Transverse colon (tissue), 4 donors: Measurements from ENCODE around the gene TGFBI.

Source experiments
- POLR2AphosphoS5 ChIP-seq, 3 donors: sonication (generic); formaldehyde crosslinking; IDR thresholded peaks; one replicate each; pipeline ENCODE4 v1.6.1; 2016; ENCODE audit warnings: antibody characterized with exemption in 3 of 3
- TF ChIP-seq, protein P1 (sequence below), 5 experiments: fragments of 200-600 bp in 3 of 5; fragments of 450-650 bp in 2 of 5; sonication (generic) in 3 of 5; IDR thresholded peaks; 1 replicate in 2 of 5; 2 replicates in 3 of 5; pipeline ENCODE4 v1.5.1; 2016 to 2017; ENCODE audit warnings: antibody characterized with exemption in 5 of 5, inconsistent platforms in 3 of 5, mild to moderate bottlenecking in 2 of 5, moderate library complexity in 1 of 5

DNA sequence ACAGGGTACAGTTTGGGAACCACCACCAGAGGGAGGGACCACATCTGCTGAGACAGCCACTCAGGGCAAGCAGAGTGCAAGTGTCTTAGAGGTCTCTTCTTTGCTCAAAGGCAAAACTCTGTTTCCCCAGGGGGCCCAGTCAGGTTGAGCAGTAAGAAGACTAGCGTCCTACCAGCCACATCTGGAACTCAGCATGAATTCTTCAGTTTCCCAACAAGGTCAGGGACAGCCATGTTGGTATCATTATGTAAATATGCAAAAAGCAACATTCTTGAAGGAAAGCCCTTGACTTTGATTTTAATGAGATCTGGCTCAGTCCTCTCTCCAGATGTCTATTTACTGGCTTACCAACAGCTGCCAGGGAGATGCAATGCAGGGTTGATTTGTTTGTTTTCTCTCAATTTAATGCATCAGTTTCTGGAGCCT, 46.7 kb downstream of the TGFBI start:
- TF ChIP-seq, protein P1, sequence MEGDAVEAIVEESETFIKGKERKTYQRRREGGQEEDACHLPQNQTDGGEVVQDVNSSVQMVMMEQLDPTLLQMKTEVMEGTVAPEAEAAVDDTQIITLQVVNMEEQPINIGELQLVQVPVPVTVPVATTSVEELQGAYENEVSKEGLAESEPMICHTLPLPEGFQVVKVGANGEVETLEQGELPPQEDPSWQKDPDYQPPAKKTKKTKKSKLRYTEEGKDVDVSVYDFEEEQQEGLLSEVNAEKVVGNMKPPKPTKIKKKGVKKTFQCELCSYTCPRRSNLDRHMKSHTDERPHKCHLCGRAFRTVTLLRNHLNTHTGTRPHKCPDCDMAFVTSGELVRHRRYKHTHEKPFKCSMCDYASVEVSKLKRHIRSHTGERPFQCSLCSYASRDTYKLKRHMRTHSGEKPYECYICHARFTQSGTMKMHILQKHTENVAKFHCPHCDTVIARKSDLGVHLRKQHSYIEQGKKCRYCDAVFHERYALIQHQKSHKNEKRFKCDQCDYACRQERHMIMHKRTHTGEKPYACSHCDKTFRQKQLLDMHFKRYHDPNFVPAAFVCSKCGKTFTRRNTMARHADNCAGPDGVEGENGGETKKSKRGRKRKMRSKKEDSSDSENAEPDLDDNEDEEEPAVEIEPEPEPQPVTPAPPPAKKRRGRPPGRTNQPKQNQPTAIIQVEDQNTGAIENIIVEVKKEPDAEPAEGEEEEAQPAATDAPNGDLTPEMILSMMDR (IDR thresholded peaks at IDR 0.05), result no peak
- TF ChIP-seq POLR2AphosphoS5 (IDR thresholded peaks at IDR 0.05), result no peak
